Measurements from ENCODE around the gene GMDS.

GMDS gene

GRCh38 chr6:1895721-1896120 lies 349.7 kb downstream of the GMDS start:
- DNase-seq (ENCODE audit: low spot score) = no peak

GRCh38 chr6:1894954-1895353 lies 350.5 kb downstream of the GMDS start:
- DNase-seq (ENCODE audit: low spot score) = no peak

GRCh38 chr6:1893470-1894130 lies 351.8 kb downstream of the GMDS start:
- no peak for DNase-seq (ENCODE audit: low spot score)

GRCh38 chr6:1892716-1893115 lies 352.7 kb downstream of the GMDS start:
- DNase-seq (ENCODE audit: low spot score) = no peak

GRCh38 chr6:1890987-1891386 lies 354.4 kb downstream of the GMDS start:
- no peak for DNase-seq (ENCODE audit: low spot score)

- no peak for DNase-seq (ENCODE audit: low spot score)
These were observed 355.3 kb downstream of the GMDS start for GRCh38 chr6:1890071-1890470.

- no peak for DNase-seq (ENCODE audit: low spot score)
These were observed 359.8 kb downstream of the GMDS start for GRCh38 chr6:1885576-1886011.

GRCh38 chr6:1884313-1884712 lies 361.1 kb downstream of the GMDS start:
- no peak for DNase-seq (ENCODE audit: low spot score)

GRCh38 chr6:1878330-1878729 lies 367.1 kb downstream of the GMDS start:
- no peak for DNase-seq (ENCODE audit: low spot score)

- DNase-seq (ENCODE audit: low spot score) = peak; percentile 90
These were observed 371.6 kb downstream of the GMDS start for GRCh38 chr6:1873781-1874180.

- DNase-seq (ENCODE audit: low spot score) = no peak
These were observed 372.7 kb downstream of the GMDS start for GRCh38 chr6:1872649-1873131.

- DNase-seq (ENCODE audit: low spot score) = peak; percentile 78
These were observed 373.6 kb downstream of the GMDS start for GRCh38 chr6:1871724-1872315.

GRCh38 chr6:1870932-1871331 lies 374.5 kb downstream of the GMDS start:
- no peak for DNase-seq (ENCODE audit: low spot score)

- DNase-seq (ENCODE audit: low spot score) = no peak
These were observed 375.2 kb downstream of the GMDS start for GRCh38 chr6:1870251-1870650.

GRCh38 chr6:1869769-1870168 lies 375.6 kb downstream of the GMDS start:
- no peak for DNase-seq (ENCODE audit: low spot score)

GRCh38 chr6:1869308-1869707 lies 376.1 kb downstream of the GMDS start:
- DNase-seq (ENCODE audit: low spot score) = no peak

GRCh38 chr6:1868561-1869261 lies 376.7 kb downstream of the GMDS start:
- no peak for DNase-seq (ENCODE audit: low spot score)

- DNase-seq (ENCODE audit: low spot score) = no peak
These were observed 378.2 kb downstream of the GMDS start for GRCh38 chr6:1867197-1867596.

GRCh38 chr6:1865585-1865984 lies 379.8 kb downstream of the GMDS start:
- peak; percentile 89 for DNase-seq (ENCODE audit: low spot score)

- DNase-seq (ENCODE audit: low spot score) = no peak
These were observed 380.9 kb downstream of the GMDS start for GRCh38 chr6:1864496-1864895.

- no peak for DNase-seq (ENCODE audit: low spot score)
These were observed 383.0 kb downstream of the GMDS start for GRCh38 chr6:1862411-1862810.

- DNase-seq (ENCODE audit: low spot score) = no peak
These were observed 384.6 kb downstream of the GMDS start for GRCh38 chr6:1860756-1861348.

GRCh38 chr6:1858859-1859258 lies 386.5 kb downstream of the GMDS start:
- DNase-seq (ENCODE audit: low spot score) = no peak
